Lung (tissue), 12 donors: Measurements from ENCODE around the gene CACNA1C. TPM values are rescaled to one million over a fixed set of nuclear protein-coding genes. Genes with fewer than 3 reads are reported as not detected.

ENCODE experiments used
- ATAC-seq: fragments of 200-7000 bp; cut with Tn5 transposase; one replicate; pipeline ENCODE4 v1.9.1; 2020; ENCODE audit warnings: moderate number of reproducible peaks; ENCODE audit not compliant: insufficient read depth, low FRiP score
- DNase-seq, 3 donors: peaks; one replicate each; pipeline ENCODE4 v3.0.0-alpha.2; 2013 to 2017
- H3K27ac ChIP-seq, 2 donors: one replicate each; pipeline ENCODE4 v1.5.1; 2013; ENCODE audit warnings: mild to moderate bottlenecking in 2 of 2, moderate library complexity in 2 of 2, control low read depth in 1 of 2, inconsistent platforms in 1 of 2, low read depth in 1 of 2, low read length in 1 of 2
- H3K27me3 ChIP-seq, 3 donors: one replicate each; pipeline ENCODE4 v1.5.1; 2013; ENCODE audit warnings: low read length in 2 of 3; ENCODE audit not compliant: control insufficient read depth in 3 of 3, insufficient read depth in 3 of 3
- H3K36me3 ChIP-seq, 4 donors: one replicate each; pipeline ENCODE4 v1.5.1; 2013; ENCODE audit warnings: low read length in 4 of 4, mild to moderate bottlenecking in 1 of 4, moderate library complexity in 1 of 4; ENCODE audit not compliant: control insufficient read depth in 4 of 4, insufficient read depth in 4 of 4
- H3K4me1 ChIP-seq, 5 donors: one replicate each; pipeline ENCODE4 v1.5.1; 2013; ENCODE audit warnings: low read length in 5 of 5, mild to moderate bottlenecking in 2 of 5, moderate library complexity in 1 of 5; ENCODE audit not compliant: control insufficient read depth in 5 of 5, insufficient read depth in 5 of 5
- H3K4me3 ChIP-seq: one replicate; pipeline ENCODE4 v1.5.1; 2013; ENCODE audit warnings: mild to moderate bottlenecking, control low read depth, moderate library complexity
- H3K9ac ChIP-seq, 2 donors: one replicate each; pipeline ENCODE4 v1.5.1; 2013; ENCODE audit warnings: low read length in 2 of 2, control low read depth in 1 of 2; ENCODE audit not compliant: insufficient read depth in 1 of 2
- H3K9me3 ChIP-seq, 4 donors: one replicate each; pipeline ENCODE4 v1.5.1; 2013; ENCODE audit warnings: low read length in 3 of 4, mild to moderate bottlenecking in 1 of 4, moderate library complexity in 1 of 4; ENCODE audit not compliant: control insufficient read depth in 4 of 4, insufficient read depth in 3 of 4
- CTCF ChIP-seq: IDR thresholded peaks from 2 replicates; pipeline ENCODE4 v1.5.1; 2012; ENCODE audit warnings: mild to moderate bottlenecking; ENCODE audit errors: control extremely low read depth, extremely low read depth
- WGBS, 2 donors: extraction: QIAGEN DNeasy Blood & Tissue Kit; methylation state at CpG; one replicate each; pipeline ENCODE4 v1.1.7; 2013; 5-methylcytosine and 5-hydroxymethylcytosine counted together
- polyA plus RNA-seq, 2 donors: library from polyadenylated mRNA; stranded (reverse); fragments of 200-250 nt; gene quantifications; one replicate each; pipeline ENCODE4 v1.2.1, GENCODE V29; 2013
- total RNA-seq, 2 donors: library from RNA; depleted of rRNA in 1 of 2; stranded (reverse); fragments of >200 nt in 1 of 2; gene quantifications; one replicate each; pipeline ENCODE4 v1.2.1, GENCODE V29; 2014 to 2021
- donor health status: control.
- donor health status: control.
- donor health status: Bipolar disorder and iron deficiency.
- donor health status: healthy.
- donor health status: DM: yes; HTN: yes; CAD: no.

Gene CACNA1C
- total and polyA plus RNA-seq, 4 donors, result 3.2 to 17.5 (median 7.5) TPM

- peaks cover 0 to 1% (median 0%) of the 10 kb centered on the region in 4 donors for H3K9me3 ChIP-seq
- H3K27ac ChIP-seq, result peak overlapping the region in 1 of 2 donors; percentile 17
- peaks cover 5 to 21% (median 14%) of the 10 kb centered on the region in 5 donors for H3K4me1 ChIP-seq
- no peaks in the 10 kb centered on the region for H3K27me3 ChIP-seq
- WGBS, 2 donors, result 54 to 72% methylated on average over 11 of the region's 11 CpGs
- H3K36me3 ChIP-seq, result no peaks in the 10 kb centered on the region
- ATAC-seq (no peak), DNase-seq (peak in 2 of 3 donors; percentile 28 to 55)
- no peak overlapping the region for H3K4me3 ChIP-seq
- no peak overlapping the region for H3K9ac ChIP-seq
- no peak for TF ChIP-seq CTCF
Observed at GRCh38 chr12:2348482-2348852, 295.7 kb downstream of the CACNA1C start.

- no peak overlapping the region for H3K9ac ChIP-seq
- WGBS, 2 donors, result 85 to 98% methylated on average over 8 of the region's 8 CpGs
- peaks cover under 1 to 22% (median 8%) of the 10 kb centered on the region in 5 donors for H3K4me1 ChIP-seq
- no peaks in the 10 kb centered on the region for H3K36me3 ChIP-seq
- no peak overlapping the region for H3K4me3 ChIP-seq
- H3K9me3 ChIP-seq, result peaks cover 0 to 1% (median 0%) of the 10 kb centered on the region in 4 donors
- DNase-seq (no peak), ATAC-seq (no peak)
- H3K27ac ChIP-seq, result no peak overlapping the region
- H3K27me3 ChIP-seq, result no peaks in the 10 kb centered on the region
- TF ChIP-seq CTCF, result no peak
Observed at GRCh38 chr12:2351161-2351560, 298.4 kb downstream of the CACNA1C start.

- Histone ChIP-seq H3K27ac (no peak overlapping the region), H3K27me3 (no peaks in the 10 kb centered on the region), H3K36me3 (no peaks in the 10 kb centered on the region), H3K4me1 (peaks cover 0 to 18% (median 8%) of the 10 kb centered on the region in 5 donors), H3K9me3 (peaks cover 0 to 1% (median 0%) of the 10 kb centered on the region in 4 donors), H3K9ac (no peak overlapping the region), H3K4me3 (no peak overlapping the region)
- ATAC-seq (no peak), DNase-seq (no peak)
- 92 to 96% methylated on average over 6 of the region's 6 CpGs for WGBS, 2 donors
- no peak for TF ChIP-seq CTCF
Observed at GRCh38 chr12:2352203-2352602, 299.4 kb downstream of the CACNA1C start.

GRCh38 chr12:2353281-2353680, 300.5 kb downstream of the CACNA1C start:
- H3K27ac ChIP-seq, result no peak overlapping the region
- no peak for TF ChIP-seq CTCF
- no peak for ATAC-seq

More at GRCh38 chr12:2353281-2353680, 300.5 kb downstream of the CACNA1C start:
- peaks cover 0 to 1% (median 0%) of the 10 kb centered on the region in 4 donors for H3K9me3 ChIP-seq
- WGBS, 2 donors, result 96% methylated on average over 9 of the region's 9 CpGs
- no peak overlapping the region for H3K9ac ChIP-seq
- no peaks in the 10 kb centered on the region for H3K27me3 ChIP-seq
- H3K4me3 ChIP-seq, result no peak overlapping the region
- H3K36me3 ChIP-seq, result no peaks in the 10 kb centered on the region
- DNase-seq, result no peak
- H3K4me1 ChIP-seq, result peaks cover under 1 to 20% (median 6%) of the 10 kb centered on the region in 5 donors
